ENCODE data around the gene NYAP1.

Gene NYAP1

GRCh38 chr7:100478958-100479660 lies 4.6 kb upstream of the NYAP1 start, which contains the start of gene TSC22D4:
Gene TSC22D4, minus strand, starts transcription at chr7:100479214. Its CDS starts 1,176 bp downstream, at chr7:100478038.
- DNase-seq (ENCODE audit: low read depth in 1 of 2, low spot score in 1 of 2) = peak; percentile 91 to 92
- TF ChIP-seq JUND (IDR thresholded peaks at IDR 0.05; ENCODE audit: low read depth) = no peak
- in situ Hi-C loops (cut with HindIII; ENCODE audit: low pct_unique_long_range_greater_than_20kb, low sequenced_read_pairs) = no loop called here

DNA sequence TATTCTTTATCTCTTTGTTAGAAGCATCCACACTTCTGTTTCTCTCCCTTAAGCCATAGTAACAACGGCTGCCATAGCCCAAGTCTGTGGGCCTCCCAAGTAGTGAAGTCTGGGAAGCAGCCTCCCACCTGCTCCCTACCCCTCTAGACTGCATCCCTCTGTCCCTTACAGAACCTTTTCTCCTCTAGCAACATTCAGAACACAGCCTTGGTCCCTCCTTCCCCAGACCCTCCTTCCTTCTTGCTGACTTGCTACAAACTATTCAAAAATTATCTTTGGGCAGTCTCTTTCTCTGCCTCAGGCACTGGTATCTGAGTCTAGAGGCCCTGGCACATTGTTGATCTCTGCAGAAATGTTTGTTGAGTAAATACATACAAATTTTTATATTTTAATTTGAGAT lies 2.3 kb upstream of the NYAP1 start:
- TF ChIP-seq JUND (IDR thresholded peaks at IDR 0.05; ENCODE audit: low read depth) = no peak
- in situ Hi-C loops (cut with HindIII; ENCODE audit: low pct_unique_long_range_greater_than_20kb, low sequenced_read_pairs) = no loop called here
- DNase-seq (ENCODE audit: low read depth in 1 of 2, low spot score in 1 of 2) = no peak

GRCh38 chr7:100482728-100483089 lies 1.0 kb upstream of the NYAP1 start:
- TF ChIP-seq JUND (IDR thresholded peaks at IDR 0.05; ENCODE audit: low read depth) = no peak
- no peak for DNase-seq (ENCODE audit: low read depth in 1 of 2, low spot score in 1 of 2)
- in situ Hi-C loops (cut with HindIII; ENCODE audit: low pct_unique_long_range_greater_than_20kb, low sequenced_read_pairs) = no loop called here

DNA sequence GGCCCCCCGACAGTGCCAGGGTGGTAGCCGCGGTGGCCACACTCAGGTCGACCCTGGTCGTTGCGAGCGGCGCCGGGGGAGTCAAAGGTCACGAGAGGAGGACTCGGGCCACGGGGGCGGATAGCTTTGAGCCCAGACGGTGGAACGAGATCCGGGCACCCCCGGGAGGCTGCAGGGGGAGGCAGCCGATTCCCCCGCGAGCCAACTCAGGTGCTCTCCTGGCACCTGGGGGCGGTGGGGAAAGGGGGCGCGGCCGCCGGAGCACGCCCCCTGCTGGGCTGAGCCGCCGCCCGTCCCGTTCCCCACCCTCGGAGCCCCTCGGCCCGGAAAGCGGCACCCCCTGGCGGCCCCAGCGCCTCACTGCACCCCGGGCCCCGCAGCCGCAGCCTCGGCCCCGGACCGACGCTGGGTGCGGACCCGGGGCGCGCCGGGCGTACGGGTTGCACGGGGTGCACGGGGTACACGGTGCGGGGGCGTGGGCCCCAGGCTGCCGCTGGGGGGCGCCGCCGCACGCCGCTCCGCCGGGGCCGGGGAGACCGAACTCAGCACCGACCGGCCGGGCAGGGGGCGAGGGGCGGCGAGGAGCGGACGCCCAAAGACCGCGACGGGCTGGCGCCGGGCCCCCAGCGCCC lies 521 bp upstream of the NYAP1 start:
- DNase-seq (ENCODE audit: low read depth in 1 of 2, low spot score in 1 of 2) = peak; percentile 53 to 64
- in situ Hi-C loops (cut with HindIII; ENCODE audit: low pct_unique_long_range_greater_than_20kb, low sequenced_read_pairs) = no loop called here
- TF ChIP-seq JUND (IDR thresholded peaks at IDR 0.05; ENCODE audit: low read depth) = no peak

DNA sequence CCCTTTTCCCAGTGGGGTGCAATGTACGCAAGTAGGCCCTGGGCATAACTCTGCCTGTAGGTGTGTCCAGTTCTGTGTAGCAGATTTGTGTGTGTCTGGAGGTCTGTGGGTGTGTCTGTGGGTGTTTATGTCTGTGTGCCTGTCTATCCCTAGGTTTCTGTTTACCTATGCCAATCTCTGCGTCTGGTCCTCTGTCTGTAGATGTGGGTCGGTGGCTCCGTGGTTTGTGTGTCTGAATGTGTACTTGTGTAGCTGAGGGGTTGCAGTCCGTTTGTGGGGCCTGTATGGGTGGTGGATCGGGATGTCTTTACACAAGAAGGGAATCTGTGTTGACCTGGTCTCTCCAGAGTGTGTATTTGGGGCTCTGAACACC lies 932 bp downstream of the NYAP1 start:
- in situ Hi-C loops (cut with HindIII; ENCODE audit: low pct_unique_long_range_greater_than_20kb, low sequenced_read_pairs) = no loop called here
- DNase-seq (ENCODE audit: low read depth in 1 of 2, low spot score in 1 of 2) = no peak
- no peak for TF ChIP-seq JUND (IDR thresholded peaks at IDR 0.05; ENCODE audit: low read depth)

- no peak for DNase-seq (ENCODE audit: low read depth in 1 of 2, low spot score in 1 of 2)
Measured at GRCh38 chr7:100485471-100485876, 1.7 kb downstream of the NYAP1 start.

GRCh38 chr7:100486111-100486636 lies 2.4 kb downstream of the NYAP1 start:
- no peak for DNase-seq (ENCODE audit: low read depth in 1 of 2, low spot score in 1 of 2)
- TF ChIP-seq JUND (IDR thresholded peaks at IDR 0.05; ENCODE audit: low read depth) = no peak
- in situ Hi-C loops (cut with HindIII; ENCODE audit: low pct_unique_long_range_greater_than_20kb, low sequenced_read_pairs) = no loop called here

More at GRCh38 chr7:100485471-100485876, 1.7 kb downstream of the NYAP1 start:
- TF ChIP-seq JUND (IDR thresholded peaks at IDR 0.05; ENCODE audit: low read depth) = no peak
- in situ Hi-C loops (cut with HindIII; ENCODE audit: low pct_unique_long_range_greater_than_20kb, low sequenced_read_pairs) = no loop called here

DNA sequence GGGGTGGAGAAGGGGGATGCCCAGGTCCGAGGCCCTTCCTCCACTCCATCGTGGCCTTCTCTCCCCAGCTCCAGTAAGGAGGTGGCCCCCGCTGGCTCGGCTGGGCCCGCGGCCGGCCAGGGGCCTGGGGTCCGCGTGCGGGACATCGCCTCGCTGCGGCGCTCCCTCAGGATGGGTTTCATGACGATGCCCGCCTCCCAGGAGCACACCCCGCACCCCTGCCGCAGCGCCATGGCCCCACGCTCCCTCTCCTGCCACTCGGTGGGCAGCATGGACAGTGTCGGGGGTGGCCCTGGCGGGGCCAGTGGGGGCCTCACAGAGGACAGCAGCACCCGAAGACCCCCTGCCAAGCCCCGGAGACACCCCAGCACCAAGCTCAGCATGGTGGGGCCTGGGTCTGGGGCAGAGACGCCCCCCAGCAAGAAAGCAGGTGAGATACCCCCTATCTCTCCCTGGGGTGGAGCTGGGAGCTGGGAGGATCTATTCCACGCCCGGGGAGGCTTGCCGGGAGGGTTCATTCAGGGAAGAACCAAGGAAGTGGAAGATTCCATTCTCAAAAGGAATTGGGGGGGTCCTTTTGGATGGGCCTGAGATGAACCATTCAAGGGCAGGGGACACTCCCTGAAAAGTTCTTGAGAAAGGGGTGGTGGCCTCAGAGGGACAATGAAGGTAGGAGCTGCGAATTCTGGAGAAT lies 3.2 kb downstream of the NYAP1 start:
- in situ Hi-C loops (cut with HindIII; ENCODE audit: low pct_unique_long_range_greater_than_20kb, low sequenced_read_pairs) = no loop called here
- peak; percentile 38 to 76 for DNase-seq (ENCODE audit: low read depth in 1 of 2, low spot score in 1 of 2)
- no peak for TF ChIP-seq JUND (IDR thresholded peaks at IDR 0.05; ENCODE audit: low read depth)

DNA sequence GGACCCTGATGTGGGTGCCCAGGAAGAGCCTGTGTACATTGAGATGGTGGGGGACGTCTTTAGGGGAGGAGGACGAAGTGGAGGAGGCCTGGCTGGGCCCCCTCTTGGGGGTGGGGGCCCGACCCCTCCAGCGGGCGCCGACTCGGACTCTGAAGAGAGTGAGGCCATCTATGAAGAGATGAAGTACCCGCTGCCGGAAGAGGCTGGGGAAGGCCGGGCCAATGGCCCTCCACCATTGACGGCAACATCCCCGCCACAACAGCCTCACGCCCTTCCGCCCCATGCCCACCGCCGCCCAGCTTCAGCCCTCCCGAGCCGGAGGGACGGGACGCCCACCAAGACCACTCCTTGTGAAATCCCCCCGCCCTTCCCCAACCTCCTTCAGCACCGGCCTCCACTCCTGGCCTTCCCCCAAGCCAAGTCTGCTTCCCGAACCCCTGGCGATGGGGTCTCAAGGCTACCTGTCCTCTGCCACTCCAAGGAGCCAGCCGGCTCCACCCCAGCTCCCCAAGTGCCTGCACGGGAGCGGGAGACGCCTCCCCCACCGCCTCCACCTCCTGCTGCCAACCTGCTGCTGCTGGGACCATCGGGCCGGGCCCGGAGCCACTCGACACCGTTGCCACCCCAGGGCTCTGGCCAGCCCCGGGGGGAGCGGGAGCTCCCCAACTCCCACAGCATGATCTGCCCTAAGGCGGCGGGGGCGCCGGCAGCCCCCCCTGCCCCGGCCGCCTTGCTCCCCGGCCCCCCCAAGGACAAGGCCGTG lies 4.8 kb downstream of the NYAP1 start:
- no peak for DNase-seq (ENCODE audit: low read depth in 1 of 2, low spot score in 1 of 2)
- in situ Hi-C loops (cut with HindIII; ENCODE audit: low pct_unique_long_range_greater_than_20kb, low sequenced_read_pairs) = no loop called here
- no peak for TF ChIP-seq JUND (IDR thresholded peaks at IDR 0.05; ENCODE audit: low read depth)

DNA sequence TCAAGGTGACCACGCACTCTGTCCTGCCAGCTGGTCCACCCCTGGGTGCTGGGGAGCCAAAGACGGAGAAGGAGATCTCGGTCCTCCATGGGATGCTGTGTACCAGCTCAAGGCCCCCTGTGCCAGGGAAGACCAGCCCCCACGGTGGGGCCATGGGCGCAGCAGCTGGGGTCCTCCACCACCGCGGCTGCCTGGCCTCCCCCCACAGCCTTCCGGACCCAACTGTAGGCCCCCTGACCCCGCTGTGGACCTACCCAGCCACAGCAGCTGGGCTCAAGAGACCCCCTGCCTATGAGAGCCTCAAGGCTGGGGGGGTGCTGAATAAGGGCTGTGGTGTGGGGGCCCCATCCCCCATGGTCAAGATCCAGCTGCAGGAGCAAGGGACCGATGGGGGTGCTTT lies 5.4 kb downstream of the NYAP1 start:
- no peak for DNase-seq (ENCODE audit: low read depth in 1 of 2, low spot score in 1 of 2)
- TF ChIP-seq JUND (IDR thresholded peaks at IDR 0.05; ENCODE audit: low read depth) = no peak
- in situ Hi-C loops (cut with HindIII; ENCODE audit: low pct_unique_long_range_greater_than_20kb, low sequenced_read_pairs) = no loop called here

DNA sequence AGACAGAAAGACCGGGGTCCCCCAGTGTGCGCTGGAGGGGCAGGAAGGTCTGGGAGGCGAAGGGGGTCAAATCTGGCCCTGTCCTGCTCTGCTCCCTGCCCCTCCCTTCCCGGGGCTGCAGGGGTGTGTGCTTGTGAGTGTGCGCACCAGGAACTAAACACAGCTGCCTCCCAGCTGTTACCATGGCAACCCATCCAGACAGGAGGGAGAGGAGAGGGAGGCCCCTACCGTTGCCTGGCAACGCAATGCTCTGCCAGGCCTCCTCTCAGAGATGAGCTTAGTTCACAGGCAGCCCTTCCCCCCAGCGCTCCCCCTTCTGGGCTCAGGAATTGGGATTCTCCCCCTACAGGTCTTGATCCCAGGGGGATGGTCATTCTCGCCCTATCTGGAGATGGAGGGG lies 6.1 kb downstream of the NYAP1 start:
- DNase-seq (ENCODE audit: low read depth in 1 of 2, low spot score in 1 of 2) = peak in 1 of 2 experiments; percentile 63
- in situ Hi-C loops (cut with HindIII; ENCODE audit: low pct_unique_long_range_greater_than_20kb, low sequenced_read_pairs) = no loop called here
- no peak for TF ChIP-seq JUND (IDR thresholded peaks at IDR 0.05; ENCODE audit: low read depth)

GRCh38 chr7:100490483-100491191 lies 6.9 kb downstream of the NYAP1 start:
- TF ChIP-seq JUND (IDR thresholded peaks at IDR 0.05; ENCODE audit: low read depth) = no peak
- no peak for DNase-seq (ENCODE audit: low read depth in 1 of 2, low spot score in 1 of 2)
- in situ Hi-C loops (cut with HindIII; ENCODE audit: low pct_unique_long_range_greater_than_20kb, low sequenced_read_pairs) = no loop called here

Data from T47D (cell line).